NOMO-1 treated with DMSO at 0.1 percent for 48 hours (cell line): ENCODE measurements around the gene CLPTM1.
A peak's percentile ranks its signal among the peaks of the same experiment; 100 is the strongest.
"Not testable (repeated sequence)": the region's sequence is repeated elsewhere in the genome, so short reads cannot be mapped to it uniquely, and the experiment has no call there.

Experiments used
- DNase-seq: peaks from one replicate; lab custom pipeline; 2025; ENCODE audit not compliant: unreplicated experiment; lab: John Stamatoyannopoulos, UW

Gene CLPTM1

GRCh38 chr19:44939668-44940067 is 15.5 kb upstream of the CLPTM1 start:
- peak; percentile 39 for DNase-seq

DNA sequence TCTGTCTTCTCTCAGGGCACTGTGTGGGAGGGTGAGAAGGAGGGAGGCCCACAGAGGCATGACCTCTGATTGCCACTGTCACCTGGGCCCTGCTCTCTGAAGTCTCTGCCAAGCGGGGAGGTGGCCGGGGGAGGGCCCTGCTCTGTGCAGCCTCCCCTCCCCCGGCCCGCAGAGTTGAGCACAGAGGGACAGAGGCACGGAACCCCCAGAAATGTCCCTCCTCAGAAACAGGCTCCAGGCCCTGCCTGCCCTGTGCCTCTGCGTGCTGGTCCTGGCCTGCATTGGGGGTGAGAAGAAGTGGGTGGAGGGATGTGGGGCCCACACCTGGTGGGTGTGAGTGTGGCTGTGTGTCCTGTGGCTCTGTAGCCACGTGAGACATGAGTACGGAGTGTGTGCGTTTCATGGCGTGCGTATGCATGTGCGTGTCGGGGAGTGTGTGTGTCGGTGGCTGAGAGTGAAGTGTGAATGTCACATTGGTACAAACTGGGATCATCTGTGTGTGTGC is 13.1 kb upstream of the CLPTM1 start, which contains the start of gene APOC4:
Gene APOC4 (plus strand): TSS at position 171 of the 505 bp plus-strand sequence. CDS start 41 bp downstream, at position 212.
- no peak for DNase-seq

GRCh38 chr19:44943801-44944249 is 11.4 kb upstream of the CLPTM1 start:
- DNase-seq = peak; percentile 76

DNA sequence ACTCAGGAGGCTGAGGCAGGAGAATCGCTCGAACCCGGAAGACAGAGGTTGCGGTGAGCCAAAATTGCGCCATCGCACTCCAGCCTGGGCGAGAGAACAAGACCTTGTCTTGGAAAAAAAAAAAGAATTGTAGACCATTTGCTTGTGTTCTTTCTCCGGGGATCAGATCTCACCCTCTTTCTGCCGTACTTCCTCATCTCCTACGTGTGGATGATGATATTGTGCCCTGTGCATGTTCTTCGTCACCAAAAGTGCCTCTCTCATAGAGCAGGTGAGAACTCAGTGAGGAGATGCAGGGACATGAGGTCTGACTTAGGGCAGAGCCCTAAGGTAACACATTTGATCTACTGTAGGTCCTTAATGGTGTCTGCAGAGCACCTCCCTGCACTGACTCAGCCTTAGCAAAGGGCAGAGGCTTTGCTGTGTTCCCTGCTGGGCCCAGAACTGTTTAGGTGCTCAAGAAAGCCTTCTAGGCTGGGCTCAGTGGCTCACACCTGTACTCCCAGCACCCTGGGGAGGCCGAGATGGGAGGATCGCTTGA is 8.1 kb upstream of the CLPTM1 start:
- peak; percentile 73 for DNase-seq

DNA sequence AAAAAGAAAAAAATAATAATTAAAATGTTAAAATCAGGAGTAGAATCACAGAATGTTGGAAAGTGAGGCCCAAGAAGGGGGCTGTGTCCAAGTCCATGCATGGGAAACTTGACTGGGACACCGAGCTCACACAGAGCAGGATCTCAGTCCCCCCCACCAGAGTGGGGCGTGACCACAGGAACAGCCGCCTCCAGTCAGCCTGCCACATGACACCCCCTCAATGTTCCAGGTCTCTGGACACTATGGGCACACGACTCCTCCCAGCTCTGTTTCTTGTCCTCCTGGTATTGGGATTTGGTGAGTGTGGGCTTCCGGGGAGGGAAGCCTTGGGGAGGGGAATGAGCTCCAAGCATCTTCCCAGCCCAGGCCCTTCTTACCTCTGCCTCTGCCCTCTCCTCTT is 6.9 kb upstream of the CLPTM1 start:
- no peak for DNase-seq

DNA sequence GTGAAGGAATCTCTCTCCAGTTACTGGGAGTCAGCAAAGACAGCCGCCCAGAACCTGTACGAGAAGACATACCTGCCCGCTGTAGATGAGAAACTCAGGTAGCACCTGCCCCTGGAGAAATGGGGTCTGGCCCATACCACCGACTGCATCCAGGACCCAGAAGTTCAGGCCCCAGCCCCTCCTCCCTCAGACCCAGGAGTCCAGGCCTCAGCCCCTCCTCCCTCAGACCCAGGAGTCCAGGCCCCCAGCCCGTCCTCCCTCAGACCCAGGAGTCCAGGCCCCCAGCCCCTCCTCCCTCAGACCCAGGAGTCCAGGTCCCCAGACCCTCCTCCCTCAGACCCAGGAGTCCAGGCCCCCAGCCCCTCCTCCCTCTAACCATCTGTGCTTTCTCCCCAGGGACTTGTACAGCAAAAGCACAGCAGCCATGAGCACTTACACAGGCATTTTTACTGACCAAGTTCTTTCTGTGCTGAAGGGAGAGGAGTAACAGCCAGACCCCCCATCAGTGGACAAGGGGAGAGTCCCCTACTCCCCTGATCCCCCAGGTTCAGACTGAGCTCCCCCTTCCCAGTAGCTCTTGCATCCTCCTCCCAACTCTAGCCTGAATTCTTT is 6.3 kb upstream of the CLPTM1 start:
- DNase-seq = no peak

DNA sequence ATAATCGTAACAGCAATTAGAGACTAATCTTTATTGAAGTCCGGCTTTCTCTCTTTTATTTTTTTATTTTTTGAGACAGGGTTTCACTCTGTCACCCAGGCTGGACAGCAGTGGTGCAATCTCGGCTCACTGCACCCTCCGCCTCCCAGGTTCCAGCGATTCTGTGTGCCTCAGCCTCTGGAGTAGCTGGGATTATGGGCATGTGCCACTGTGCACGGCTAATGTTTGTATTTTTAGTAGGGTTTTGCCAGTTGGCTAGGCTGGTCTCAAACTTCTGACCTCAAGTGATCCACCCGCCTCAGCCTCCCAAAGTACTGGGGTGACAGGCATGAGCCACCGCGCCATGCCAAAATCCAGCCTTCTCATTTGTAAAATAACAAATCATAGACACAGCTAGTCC is 5.6 kb upstream of the CLPTM1 start:
- DNase-seq = no peak

- DNase-seq = peak; percentile 43
These were observed 3.7 kb upstream of the CLPTM1 start for GRCh38 chr19:44951179-44952159.

- DNase-seq = no peak
These were observed 917 bp upstream of the CLPTM1 start for GRCh38 chr19:44954278-44954648.

DNA sequence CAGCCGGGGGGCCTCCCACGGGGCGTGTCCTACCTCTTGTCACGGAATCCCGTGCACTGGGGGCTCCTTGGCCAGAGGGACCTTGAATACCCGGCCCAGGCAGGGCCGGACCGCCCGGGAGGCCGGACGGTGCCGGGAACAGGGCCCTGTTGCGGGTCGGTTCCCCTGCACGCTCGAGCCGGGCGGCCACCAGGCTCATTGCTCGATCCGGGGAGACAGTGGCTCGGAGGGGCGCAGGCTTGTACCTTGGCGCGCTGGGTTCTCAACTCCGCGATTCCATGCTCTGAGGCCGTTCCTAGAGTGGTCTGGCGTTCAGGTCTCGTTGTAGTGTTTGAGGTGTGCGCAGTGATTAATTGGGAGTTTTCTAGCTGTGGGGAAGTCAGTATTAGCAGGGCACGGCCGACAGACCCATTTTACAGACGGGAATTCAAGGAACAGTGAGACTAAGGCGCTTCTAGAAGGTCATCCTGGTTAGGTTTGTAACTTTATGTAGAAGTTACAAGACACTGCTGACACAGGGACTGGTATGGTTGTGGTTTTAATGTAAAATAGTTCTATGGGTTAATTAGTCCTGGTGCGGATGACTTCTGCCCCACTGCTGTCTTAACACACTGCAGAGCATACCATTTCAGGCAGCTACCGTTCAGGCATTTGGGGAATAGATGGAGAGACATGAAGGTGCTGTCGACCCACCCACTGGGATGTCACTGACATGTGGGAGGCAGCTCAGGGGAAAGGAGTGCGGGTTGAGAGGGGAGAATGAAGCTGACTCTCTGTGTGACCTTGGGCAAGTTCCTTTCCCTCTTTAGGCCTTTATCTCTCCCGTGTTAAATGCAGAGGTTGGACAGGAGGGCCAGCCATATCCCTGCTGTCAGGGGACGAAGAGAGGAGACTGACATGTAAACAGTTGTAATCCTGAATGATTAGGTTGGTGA is 592 bp downstream of the CLPTM1 start:
- no peak for DNase-seq

- DNase-seq = no peak
These were observed 2.3 kb downstream of the CLPTM1 start for GRCh38 chr19:44957526-44957925.

DNA sequence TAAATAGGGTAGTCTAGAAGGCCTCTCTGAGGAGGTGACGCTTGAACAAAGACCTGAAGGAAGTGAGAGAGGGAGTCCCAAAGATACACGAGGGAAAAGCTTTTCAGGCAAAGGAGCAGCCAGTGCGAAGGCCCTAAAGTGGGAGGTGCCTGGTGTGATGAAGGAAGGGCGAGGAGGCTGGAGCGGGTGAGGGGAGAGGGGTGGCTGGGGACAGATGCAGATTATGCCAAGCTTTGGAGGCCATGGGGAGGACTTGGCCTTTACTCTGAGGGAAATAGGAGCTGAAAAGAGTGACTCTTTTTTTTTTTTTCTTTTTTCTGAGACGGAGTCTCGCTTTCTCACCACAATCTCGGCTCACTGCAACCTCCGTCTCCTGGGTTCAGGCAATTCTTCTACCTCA is 2.9 kb downstream of the CLPTM1 start:
- no peak for DNase-seq

- DNase-seq = no peak
These were observed 4.5 kb downstream of the CLPTM1 start for GRCh38 chr19:44959691-44960090.

DNA sequence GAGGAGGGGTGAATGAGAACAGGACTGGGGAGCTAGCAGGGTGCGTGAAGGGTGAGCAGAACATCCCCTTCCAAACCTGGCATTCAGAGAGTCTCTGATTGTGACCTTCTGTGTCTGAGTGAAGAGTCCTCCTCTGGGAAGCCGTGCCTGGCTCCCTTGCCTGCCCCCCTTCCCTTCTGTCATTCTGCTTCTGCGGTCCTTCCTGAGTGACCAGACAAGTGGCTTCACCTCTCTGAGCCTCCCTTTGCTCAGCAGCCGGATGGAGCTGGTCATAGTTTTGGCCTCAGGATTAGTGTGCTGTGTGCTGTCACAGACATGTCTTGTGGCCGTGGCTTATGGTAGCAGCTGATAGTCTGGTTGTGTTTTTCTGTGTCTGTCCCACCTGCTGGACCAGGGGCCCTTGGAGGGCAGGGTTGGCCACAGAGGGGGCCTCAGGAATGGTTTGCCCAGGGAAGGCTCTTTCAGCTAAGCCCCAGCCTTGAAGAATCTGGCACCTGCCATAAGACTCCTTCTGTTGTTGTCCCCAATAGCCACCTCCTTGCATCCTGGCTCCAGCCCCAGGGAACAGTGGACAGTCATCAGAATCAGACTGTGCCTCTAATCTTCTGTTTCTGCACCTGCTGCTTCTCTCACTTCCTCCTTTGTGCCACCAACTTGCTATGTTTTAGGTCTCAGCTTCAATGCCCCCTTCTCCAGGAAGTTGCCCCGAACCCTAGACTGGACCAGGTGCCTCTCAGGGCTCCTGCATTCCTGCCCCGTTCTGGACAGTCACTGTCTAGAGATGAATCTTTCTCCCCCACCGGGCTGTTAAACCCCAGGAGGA is 5.9 kb downstream of the CLPTM1 start:
- no peak for DNase-seq

DNA sequence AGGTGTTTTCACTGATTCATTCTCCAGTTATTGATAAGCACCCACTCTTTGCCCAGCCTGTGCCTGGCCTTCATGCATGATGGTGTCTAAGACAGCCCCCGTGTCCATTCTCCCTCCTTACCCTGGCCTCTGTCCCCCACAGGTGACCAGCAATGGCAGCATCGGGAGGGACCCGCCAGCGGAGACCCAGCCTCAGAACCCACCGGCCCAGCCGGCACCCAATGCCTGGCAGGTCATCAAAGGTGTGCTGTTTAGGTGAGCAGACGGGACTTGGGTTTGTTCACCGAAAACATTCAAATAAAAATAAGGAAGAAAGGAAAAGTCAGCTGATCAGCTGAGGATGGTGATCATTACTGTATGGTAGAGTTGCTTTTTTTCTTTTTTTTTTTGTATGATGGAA is 6.6 kb downstream of the CLPTM1 start:
- DNase-seq = no peak

DNA sequence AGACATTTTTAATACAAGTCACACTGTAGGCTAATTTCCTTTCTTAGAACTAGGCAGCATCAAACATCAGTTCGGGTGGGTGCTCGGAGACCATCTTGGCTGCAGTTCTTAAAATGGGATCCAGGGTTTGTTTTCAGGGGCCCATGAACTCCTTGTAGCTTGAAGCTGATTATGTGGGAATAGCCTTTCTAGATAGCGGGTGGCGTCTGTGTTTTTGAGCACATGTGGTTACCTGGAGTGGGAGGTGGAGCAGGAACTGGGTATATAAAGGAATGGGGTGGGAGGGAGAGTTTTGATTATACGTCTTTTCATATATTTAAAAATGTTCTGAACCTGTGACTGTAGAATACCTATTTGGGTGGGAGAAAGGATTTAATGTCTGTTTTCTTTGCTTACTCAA is 12.9 kb downstream of the CLPTM1 start:
- DNase-seq = no peak

DNA sequence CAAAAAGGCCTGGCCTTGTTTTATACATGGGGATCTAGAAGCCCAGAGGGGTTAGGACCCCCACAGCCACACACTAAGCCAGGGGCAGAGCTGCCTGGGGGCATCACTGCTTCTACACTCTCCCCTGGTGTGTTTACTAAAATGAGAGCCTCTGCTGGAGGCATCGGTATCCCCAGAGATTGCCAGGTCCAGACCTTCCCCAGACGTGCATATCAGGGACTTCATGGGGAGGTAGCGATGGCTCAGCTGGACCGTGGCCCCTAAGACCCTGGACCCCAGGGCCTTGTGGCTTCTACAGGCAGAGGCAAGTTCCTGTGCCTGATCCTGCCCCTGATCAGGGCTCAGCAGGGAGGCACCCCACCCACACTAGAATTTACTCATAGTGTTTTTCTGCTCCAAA is 13.5 kb downstream of the CLPTM1 start:
- DNase-seq = no peak

GRCh38 chr19:44969437-44969836 is 14.3 kb downstream of the CLPTM1 start:
- no peak for DNase-seq

DNA sequence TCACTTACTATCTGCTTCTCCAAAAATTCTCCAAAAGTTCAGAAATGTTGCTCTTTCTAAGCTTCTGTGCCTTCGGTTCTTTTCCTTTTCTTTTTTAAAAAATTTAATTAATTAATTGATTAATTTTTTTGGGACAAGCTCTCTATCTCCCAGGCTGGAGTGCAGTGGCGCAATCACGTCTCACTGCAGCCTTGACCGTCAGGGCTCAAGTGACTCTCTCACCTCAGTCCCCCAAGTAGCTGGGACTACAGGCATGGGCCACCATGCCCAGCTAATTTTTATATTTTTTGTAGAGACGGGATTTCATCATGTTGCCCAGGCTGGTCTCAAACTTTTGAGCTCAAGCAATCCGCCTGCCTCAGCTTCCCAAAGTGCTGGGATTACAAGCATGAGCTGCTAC is 16.3 kb downstream of the CLPTM1 start:
- not testable (repeated sequence) for DNase-seq

DNA sequence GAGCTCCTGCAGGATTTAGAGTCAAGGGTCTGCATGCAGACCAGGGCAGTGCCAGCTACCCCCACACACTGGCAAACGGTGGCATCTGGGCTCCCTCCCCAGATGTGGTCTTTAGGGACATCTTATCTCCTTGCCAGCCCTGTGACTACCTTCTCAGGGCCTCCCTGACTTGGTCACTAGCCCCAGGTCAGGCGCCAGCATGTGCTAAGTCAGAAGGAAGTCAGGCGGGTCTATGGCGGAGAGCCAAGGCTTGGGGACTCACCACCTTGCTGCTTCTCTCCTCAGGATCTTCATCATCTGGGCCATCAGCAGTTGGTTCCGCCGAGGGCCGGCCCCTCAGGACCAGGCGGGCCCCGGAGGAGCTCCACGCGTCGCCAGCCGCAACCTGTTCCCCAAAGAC is 17.6 kb downstream of the CLPTM1 start:
- DNase-seq = no peak
